IMR-90 (cell line): ENCODE results near the gene PEX14.

Source experiments
- CEBPB ChIP-seq: IDR thresholded peaks from 2 replicates; pipeline ENCODE4 v1.6.1; 2012; ENCODE audit warnings: low read depth, low read length, improper control_type of control experiment
- MAFK ChIP-seq: IDR thresholded peaks from 2 replicates; pipeline ENCODE4 v1.6.1; 2012; ENCODE audit warnings: low read depth, low read length, improper control_type of control experiment

GRCh38 chr1:10431070-10431730, 43.5 kb upstream of the PEX14 start:
- TF ChIP-seq MAFK (no peak), CEBPB (no peak)
